Measurements from ENCODE around the gene BMPR1B.

Gene BMPR1B

DNA sequence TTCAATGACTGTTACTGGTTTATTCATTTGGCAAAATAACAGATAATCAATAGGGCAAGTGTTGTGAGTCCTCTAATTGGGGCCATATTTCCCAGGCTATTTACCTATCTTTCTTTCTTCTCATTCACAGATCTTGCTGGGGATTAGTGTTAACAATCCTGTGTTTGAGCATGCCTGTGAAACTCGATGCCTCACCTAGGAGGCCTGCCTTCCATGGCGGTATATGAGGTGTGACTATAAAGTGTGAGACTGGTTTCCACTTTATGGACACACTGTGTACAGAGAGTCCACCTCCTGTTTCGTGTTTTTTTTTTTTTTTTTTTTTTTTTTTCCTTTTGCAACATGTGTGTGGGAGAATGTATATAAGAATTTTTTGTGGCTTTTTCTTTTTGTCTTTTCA is 199.3 kb downstream of the BMPR1B start:
- H3K4me3 ChIP-seq (ENCODE audit: low read depth, low read length), result no peak overlapping the region
- TF ChIP-seq, protein P1, sequence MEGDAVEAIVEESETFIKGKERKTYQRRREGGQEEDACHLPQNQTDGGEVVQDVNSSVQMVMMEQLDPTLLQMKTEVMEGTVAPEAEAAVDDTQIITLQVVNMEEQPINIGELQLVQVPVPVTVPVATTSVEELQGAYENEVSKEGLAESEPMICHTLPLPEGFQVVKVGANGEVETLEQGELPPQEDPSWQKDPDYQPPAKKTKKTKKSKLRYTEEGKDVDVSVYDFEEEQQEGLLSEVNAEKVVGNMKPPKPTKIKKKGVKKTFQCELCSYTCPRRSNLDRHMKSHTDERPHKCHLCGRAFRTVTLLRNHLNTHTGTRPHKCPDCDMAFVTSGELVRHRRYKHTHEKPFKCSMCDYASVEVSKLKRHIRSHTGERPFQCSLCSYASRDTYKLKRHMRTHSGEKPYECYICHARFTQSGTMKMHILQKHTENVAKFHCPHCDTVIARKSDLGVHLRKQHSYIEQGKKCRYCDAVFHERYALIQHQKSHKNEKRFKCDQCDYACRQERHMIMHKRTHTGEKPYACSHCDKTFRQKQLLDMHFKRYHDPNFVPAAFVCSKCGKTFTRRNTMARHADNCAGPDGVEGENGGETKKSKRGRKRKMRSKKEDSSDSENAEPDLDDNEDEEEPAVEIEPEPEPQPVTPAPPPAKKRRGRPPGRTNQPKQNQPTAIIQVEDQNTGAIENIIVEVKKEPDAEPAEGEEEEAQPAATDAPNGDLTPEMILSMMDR (conservative IDR thresholded peaks at IDR 0.05; ENCODE audit: low read depth, low read length), result no peak

DNA sequence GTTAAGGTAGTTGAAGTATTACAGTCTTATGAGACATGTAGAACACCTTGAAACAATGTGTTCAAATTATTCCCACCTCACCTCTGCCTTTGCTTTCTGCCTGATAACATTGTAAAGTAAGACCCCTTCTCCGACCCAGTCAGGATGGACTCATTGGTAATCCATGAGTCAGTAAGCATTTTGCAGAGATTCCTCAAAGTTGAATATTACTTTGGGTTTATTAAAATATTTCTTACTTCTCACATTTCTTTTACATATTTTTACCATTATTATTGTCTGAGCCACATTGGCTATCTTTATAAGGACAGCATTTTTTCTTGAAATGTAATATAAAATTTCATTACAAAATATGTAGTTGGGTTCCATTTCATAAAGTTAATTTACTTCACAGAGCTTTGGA is 201.6 kb downstream of the BMPR1B start:
- TF ChIP-seq, protein P1 (conservative IDR thresholded peaks at IDR 0.05; ENCODE audit: low read depth, low read length), result no peak
- H3K4me3 ChIP-seq (ENCODE audit: low read depth, low read length), result no peak overlapping the region
- no peak for DNase-seq (ENCODE audit: low read depth)

More for the DNA sequence above, 199.3 kb downstream of the BMPR1B start:
- no peak for DNase-seq (ENCODE audit: low read depth)

DNA sequence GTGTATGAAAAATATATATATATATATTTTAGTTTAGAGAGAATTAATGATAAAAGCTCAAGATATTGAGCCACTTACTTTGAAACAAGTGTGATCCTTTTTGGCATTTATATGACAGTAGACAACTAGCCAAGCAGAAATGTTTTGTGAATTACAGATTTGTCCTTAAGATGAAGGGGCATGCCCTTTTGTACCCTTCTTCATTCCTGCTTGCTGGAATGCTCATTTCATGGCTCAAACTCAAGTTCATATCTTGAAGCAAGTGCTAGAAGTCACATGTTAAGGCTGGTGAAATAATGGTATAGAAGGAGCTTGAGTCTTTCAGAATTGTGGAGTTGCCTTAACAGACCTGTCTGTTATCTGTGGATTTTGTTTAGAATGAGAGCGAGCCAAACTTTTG is 203.0 kb downstream of the BMPR1B start:
- TF ChIP-seq, protein P1 (conservative IDR thresholded peaks at IDR 0.05; ENCODE audit: low read depth, low read length), result no peak
- H3K4me3 ChIP-seq (ENCODE audit: low read depth, low read length), result no peak overlapping the region
- peak; percentile 37 for DNase-seq (ENCODE audit: low read depth)

DNA sequence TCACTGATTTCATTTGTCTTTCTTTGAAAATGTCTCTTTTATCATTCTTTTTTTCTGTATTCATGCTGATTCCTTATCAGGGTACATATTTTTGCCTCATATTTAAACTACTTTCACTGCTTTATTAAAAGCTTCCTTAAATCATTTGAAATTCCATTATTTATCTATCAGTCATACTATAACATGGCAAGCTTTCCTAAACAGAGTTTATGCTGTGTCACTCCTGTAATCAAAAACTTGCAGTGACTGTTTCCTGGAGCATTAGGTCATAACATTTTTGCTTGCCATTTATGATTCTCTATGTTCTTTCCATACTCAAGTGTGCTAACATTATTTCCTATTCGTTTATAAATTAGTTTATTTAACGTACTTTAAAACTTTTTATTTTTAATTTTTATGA is 203.7 kb downstream of the BMPR1B start:
- TF ChIP-seq, protein P1 (conservative IDR thresholded peaks at IDR 0.05; ENCODE audit: low read depth, low read length), result no peak
- no peak overlapping the region for H3K4me3 ChIP-seq (ENCODE audit: low read depth, low read length)
- peak; percentile 27 for DNase-seq (ENCODE audit: low read depth)

DNA sequence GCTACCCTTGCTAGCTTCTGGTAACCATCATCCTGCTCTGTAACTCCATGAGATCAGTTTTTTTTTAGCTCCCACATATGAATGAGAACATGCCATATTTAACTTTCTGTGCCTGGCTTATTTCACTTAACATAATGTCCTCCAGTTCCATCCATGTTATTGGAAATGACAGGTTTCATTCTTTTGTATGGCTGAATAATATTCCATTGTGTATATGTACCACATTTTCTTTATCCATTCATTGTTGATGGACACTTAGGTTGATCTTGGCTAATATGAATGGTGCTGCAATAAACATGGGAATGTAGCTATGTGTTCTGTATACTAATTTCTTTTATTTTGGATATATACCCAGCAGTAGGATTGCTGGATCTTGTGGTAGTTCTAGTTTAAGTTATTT is 204.7 kb downstream of the BMPR1B start:
- TF ChIP-seq, protein P1 (conservative IDR thresholded peaks at IDR 0.05; ENCODE audit: low read depth, low read length), result no peak
- DNase-seq (ENCODE audit: low read depth), result no peak
- no peak overlapping the region for H3K4me3 ChIP-seq (ENCODE audit: low read depth, low read length)

DNA sequence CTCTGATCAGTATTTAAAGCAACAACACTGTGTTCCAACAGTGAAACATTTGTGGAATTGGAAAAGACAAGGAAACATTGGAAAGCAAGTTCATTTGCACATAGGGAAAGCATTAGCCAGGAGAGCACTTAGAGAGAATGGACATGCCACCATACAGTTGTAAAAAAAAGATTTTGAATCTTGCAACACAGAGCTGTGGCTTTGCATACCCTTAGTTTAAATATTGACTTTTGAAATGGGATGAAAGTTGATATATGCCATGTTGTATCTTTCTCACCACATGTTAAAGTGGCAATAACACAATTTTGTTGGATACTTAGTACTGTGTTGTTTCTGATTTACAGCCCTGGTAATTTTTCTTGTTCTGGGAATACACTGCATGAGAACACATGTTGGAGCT is 208.1 kb downstream of the BMPR1B start:
- DNase-seq (ENCODE audit: low read depth), result no peak
- TF ChIP-seq, protein P1 (conservative IDR thresholded peaks at IDR 0.05; ENCODE audit: low read depth, low read length), result no peak
- no peak overlapping the region for H3K4me3 ChIP-seq (ENCODE audit: low read depth, low read length)

DNA sequence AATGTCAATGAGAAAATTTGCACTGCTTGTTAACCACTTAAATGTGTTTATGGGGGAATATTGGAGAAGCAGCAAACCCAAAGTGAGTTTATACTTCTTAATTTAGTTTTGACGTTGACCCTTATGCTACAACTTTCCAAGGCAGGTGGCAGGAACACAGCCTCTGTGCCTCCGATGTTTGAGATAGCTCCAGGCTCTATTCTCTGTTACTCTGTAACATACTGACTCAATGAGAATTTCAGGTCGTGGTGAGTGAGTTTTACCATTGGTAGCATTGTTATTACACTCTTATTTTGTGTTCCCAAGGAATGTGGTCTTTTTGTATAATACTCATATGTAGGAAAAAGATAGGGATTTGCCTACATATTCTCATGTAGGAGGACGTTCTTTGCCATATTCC is 210.7 kb downstream of the BMPR1B start:
- TF ChIP-seq, protein P1 (conservative IDR thresholded peaks at IDR 0.05; ENCODE audit: low read depth, low read length), result no peak
- DNase-seq (ENCODE audit: low read depth), result no peak
- H3K4me3 ChIP-seq (ENCODE audit: low read depth, low read length), result no peak overlapping the region

Data from choroid plexus epithelial cell (primary cell).